Activated CD8-positive, alpha-beta T cell treated with anti-CD3 and anti-CD28 coated beads for 36 hours (primary cell): ENCODE measurements around the gene SYAP1. TPM values are rescaled to one million over a fixed set of nuclear protein-coding genes. Genes with fewer than 3 reads are reported as not detected.

Source experiments
- ATAC-seq: fragments of 200-7000 bp; cut with Tn5 transposase; one replicate; pipeline ENCODE4 v1.10.0; 2021; ENCODE audit warnings: mild to moderate bottlenecking, moderate library complexity
- CTCF ChIA-PET: fragments of 350-600 bp; sonication (Branson Sonifier 250); formaldehyde crosslinking; loops from one replicate; lab custom pipeline; 2021; ENCODE audit warnings: antibody characterized with exemption; lab: Charles Lee
- POLR2A ChIA-PET: fragments of 350-600 bp; sonication (Branson Sonifier 250); formaldehyde crosslinking; loops from one replicate; lab custom pipeline; 2021; ENCODE audit warnings: antibody characterized with exemption; lab: Charles Lee
- DNase-seq: peaks from one replicate; pipeline ENCODE4 v3.0.0-alpha.2; 2020
- H3K27ac Mint-ChIP-seq: one replicate; pipeline ENCODE4 v1.8.0; 2021; ENCODE audit warnings: mild to moderate bottlenecking, mixed read lengths
- H3K27me3 Mint-ChIP-seq: one replicate; pipeline ENCODE4 v1.8.0; 2021; ENCODE audit warnings: mixed read lengths
- H3K36me3 Mint-ChIP-seq: one replicate; pipeline ENCODE4 v1.8.0; 2021; ENCODE audit warnings: low read depth, mixed read lengths
- H3K4me1 Mint-ChIP-seq: one replicate; pipeline ENCODE4 v1.8.0; 2021; ENCODE audit warnings: low read depth, mixed read lengths
- H3K4me3 Mint-ChIP-seq: one replicate; pipeline ENCODE4 v1.8.0; 2021; ENCODE audit warnings: mild to moderate bottlenecking, moderate library complexity, mixed read lengths
- H3K9me3 Mint-ChIP-seq: one replicate; pipeline ENCODE4 v1.8.0; 2021; ENCODE audit warnings: mixed read lengths
- CTCF ChIP-seq: fragments of 200-600 bp; IDR thresholded peaks from one replicate; pipeline ENCODE4 v1.8.0; 2022; ENCODE audit warnings: antibody characterized with exemption, mild to moderate bottlenecking
- intact Hi-C: fragments of 100-400 bp; cut with micrococcal nuclease; formaldehyde crosslinking; loops from one replicate; pipeline ENCODE4 v1.10.0; 2022
- total RNA-seq, 2 experiments: library from RNA; stranded (reverse); gene quantifications; one replicate each; pipeline ENCODE4 v1.2.3, GENCODE V29; 2021

Gene SYAP1
- total RNA-seq, 2 experiments from 2014 or later = 18.2 to 20.4 TPM

- POLR2A ChIA-PET = interaction anchor here (1.3 to 1.5 kb wide), 3 partner anchors 10 to 15 kb away, joined by 4 to 8 read pairs (median 4); no protein-coding TSS in a partner anchor
- Mint-ChIP-seq H3K27me3 (no peaks in the 10 kb centered on the region), H3K27ac (peak overlapping the region; percentile 86), H3K4me3 (peak overlapping the region; percentile 97), H3K4me1 (peaks cover 9% of the 10 kb centered on the region), H3K36me3 (peaks cover 11% of the 10 kb centered on the region), H3K9me3 (no peaks in the 10 kb centered on the region)
- no peak for TF ChIP-seq CTCF
- DNase-seq = peak; percentile 51
- CTCF ChIA-PET = no interaction called here
- peak; percentile 21 for ATAC-seq
- intact Hi-C loops = loop anchor here (10.0 kb wide), 1 partner anchor 72 kb away; the partner anchor contains the start of genes CTPS2 and SYAP1
These were observed 67.7 kb downstream of the SYAP1 start for GRCh38 chrX:16786791-16787735.

- intact Hi-C loops = loop anchor here (10.0 kb wide), 1 partner anchor 74 kb away; the partner anchor contains the start of genes CTPS2 and SYAP1
- peaks cover 11% of the 10 kb centered on the region for H3K36me3 Mint-ChIP-seq
- POLR2A ChIA-PET = interaction anchor here (1.5 kb wide), 2 partner anchors 12 to 14 kb away, joined by 4 read pairs; no protein-coding TSS in a partner anchor
- peak overlapping the region; percentile 73 for H3K27ac Mint-ChIP-seq
- DNase-seq (peak; percentile 15), ATAC-seq (no peak)
- peak overlapping the region; percentile 77 for H3K4me3 Mint-ChIP-seq
- CTCF ChIA-PET = no interaction called here
- H3K4me1 Mint-ChIP-seq = peaks cover 9% of the 10 kb centered on the region
- H3K9me3 Mint-ChIP-seq = no peaks in the 10 kb centered on the region
- no peaks in the 10 kb centered on the region for H3K27me3 Mint-ChIP-seq
- TF ChIP-seq CTCF = no peak
These were observed 69.1 kb downstream of the SYAP1 start for GRCh38 chrX:16788477-16788876.

DNA sequence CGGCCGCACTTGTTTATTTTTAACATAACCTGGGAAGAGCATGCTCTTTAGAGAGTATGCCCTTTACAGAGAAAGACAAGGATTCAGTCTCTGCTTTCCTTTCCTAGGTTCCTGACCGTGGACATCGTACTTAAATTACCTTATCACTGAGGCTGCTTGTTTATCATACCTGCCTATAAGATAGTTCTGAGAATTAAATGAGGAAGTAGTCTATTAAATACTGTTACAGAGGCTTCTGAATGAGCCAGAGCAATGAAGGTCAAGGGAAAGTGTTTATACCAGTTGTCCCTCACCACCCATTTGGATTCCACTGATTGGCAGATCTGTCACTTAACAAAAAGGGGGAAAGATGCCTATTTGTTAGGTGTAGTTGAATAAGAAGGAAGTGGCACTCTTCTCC, 76.9 kb downstream of the SYAP1 start:
- no peak for TF ChIP-seq CTCF
- ATAC-seq (no peak), DNase-seq (no peak)
- POLR2A ChIA-PET = interaction anchor here (2.1 kb wide), 1 partner anchor 9 kb away, joined by 8 read pairs; no protein-coding TSS in a partner anchor
- CTCF ChIA-PET = interaction anchor here (0.6 kb wide), 1 partner anchor 11 kb away, joined by 3 read pairs; no protein-coding TSS in a partner anchor
- intact Hi-C loops = no loop called here
- Mint-ChIP-seq H3K9me3 (no peaks in the 10 kb centered on the region), H3K27me3 (no peaks in the 10 kb centered on the region), H3K36me3 (peaks cover 13% of the 10 kb centered on the region), H3K4me3 (no peak overlapping the region), H3K27ac (no peak overlapping the region), H3K4me1 (no peaks in the 10 kb centered on the region)

DNA sequence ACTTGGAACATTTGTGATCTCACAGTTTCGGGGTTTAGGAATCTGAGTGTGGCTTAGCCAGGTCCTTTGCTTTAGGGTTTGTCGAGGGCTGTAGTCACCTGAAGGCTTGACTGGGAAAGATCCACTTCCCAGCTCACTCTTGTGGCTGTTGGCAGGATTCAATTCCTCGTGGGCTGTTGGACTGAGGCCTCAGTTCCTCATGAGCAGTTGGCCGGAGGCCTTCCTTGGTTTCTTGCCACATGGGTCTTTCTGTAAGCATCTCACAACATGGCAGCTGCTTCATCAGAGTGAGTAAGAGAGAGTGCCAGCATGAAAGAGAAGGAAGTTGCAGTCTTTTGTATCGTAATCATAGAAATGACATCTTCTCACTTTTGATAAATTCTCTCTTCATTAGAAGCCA, 77.9 kb downstream of the SYAP1 start:
- H3K4me1 Mint-ChIP-seq = no peaks in the 10 kb centered on the region
- no peaks in the 10 kb centered on the region for H3K27me3 Mint-ChIP-seq
- ATAC-seq (no peak), DNase-seq (no peak)
- no peak overlapping the region for H3K4me3 Mint-ChIP-seq
- H3K27ac Mint-ChIP-seq = no peak overlapping the region
- H3K9me3 Mint-ChIP-seq = no peaks in the 10 kb centered on the region
- TF ChIP-seq CTCF = no peak
- ChIA-PET CTCF (no interaction called here), POLR2A (interaction anchor here (1.3 to 2.1 kb wide), 2 partner anchors 10 to 11 kb away, joined by 5 to 8 read pairs; no protein-coding TSS in a partner anchor)
- intact Hi-C loops = no loop called here
- H3K36me3 Mint-ChIP-seq = peaks cover 13% of the 10 kb centered on the region

DNA sequence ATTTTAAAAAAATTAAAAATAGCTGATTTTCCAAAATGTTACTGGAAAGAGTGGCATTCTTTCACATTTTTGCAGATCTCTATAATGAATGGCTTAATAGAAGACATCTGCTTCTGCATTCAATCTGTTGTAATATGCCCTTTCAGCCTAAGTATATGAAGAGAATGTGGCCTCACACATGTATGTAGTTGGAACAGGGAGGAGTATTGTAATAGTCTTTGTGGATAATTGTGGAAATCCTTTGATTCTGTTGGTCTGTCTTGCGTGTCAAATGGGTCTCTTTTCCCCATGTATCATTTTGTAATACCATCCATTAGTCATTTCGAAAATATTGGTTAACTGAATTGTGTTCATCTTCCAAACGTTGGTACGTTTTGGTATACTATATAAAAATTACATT, 78.4 kb downstream of the SYAP1 start:
- ChIA-PET POLR2A (interaction anchor here (1.3 to 2.1 kb wide), 2 partner anchors 10 to 11 kb away, joined by 5 to 8 read pairs; no protein-coding TSS in a partner anchor), CTCF (no interaction called here)
- H3K27me3 Mint-ChIP-seq = no peaks in the 10 kb centered on the region
- no peaks in the 10 kb centered on the region for H3K4me1 Mint-ChIP-seq
- DNase-seq (no peak), ATAC-seq (no peak)
- H3K9me3 Mint-ChIP-seq = no peaks in the 10 kb centered on the region
- intact Hi-C loops = no loop called here
- H3K36me3 Mint-ChIP-seq = peaks cover 15% of the 10 kb centered on the region
- no peak for TF ChIP-seq CTCF
- no peak overlapping the region for H3K4me3 Mint-ChIP-seq
- peak overlapping the region; percentile 46 for H3K27ac Mint-ChIP-seq
